SHP77 treated with DMSO at 0.1 percent for 48 hours (cell line): ENCODE measurements around the gene MICALL2.

ENCODE experiments used
- DNase-seq: peaks from one replicate; lab custom pipeline; 2025; lab: John Stamatoyannopoulos, UW

Gene MICALL2

DNA sequence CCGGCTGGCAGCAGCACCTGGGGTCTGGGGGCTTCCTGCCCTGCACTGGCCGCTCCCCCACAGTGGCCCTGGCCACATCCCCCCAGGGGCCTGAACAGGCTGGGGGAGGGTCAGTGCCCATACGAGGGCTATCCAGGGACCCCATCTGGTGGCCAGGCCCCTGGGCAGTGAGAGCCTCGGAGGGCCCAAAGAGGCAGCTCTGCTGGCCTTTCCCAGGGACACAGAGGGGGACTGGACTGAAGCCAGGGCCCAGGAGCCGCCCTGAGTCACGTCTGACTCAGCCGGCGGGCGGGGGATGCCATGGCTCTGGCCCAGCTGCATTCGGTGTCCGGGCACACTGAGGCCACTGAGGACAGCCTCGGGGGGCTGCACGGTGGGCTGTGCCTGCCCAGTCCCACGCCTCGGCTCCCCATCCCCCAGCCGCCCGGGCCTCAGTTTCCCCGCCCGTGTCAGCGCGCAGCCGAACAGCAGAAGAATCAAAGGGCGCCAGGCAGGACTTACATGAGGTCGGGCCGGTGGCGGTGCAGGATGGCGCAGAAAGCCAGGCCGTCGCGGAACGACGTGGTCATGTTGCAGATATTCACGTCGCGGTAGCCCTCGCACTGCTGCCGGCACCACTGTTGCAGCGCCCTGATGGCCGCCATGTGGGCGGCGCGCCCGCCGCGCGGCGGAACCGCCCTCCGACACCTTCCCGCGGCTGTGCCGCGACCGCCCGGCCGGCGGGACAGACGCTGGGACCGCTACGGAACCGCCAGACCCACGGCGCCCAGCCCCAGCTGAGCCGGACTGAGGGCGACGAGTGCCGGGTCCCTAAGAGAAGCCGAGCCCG is at the start of gene MICALL2:
TSS of gene MICALL2 (minus strand) at position 788 of the 829 bp plus-strand sequence. CDS start at position 644, 144 bp downstream.
- peak; percentile 39 for DNase-seq

DNA sequence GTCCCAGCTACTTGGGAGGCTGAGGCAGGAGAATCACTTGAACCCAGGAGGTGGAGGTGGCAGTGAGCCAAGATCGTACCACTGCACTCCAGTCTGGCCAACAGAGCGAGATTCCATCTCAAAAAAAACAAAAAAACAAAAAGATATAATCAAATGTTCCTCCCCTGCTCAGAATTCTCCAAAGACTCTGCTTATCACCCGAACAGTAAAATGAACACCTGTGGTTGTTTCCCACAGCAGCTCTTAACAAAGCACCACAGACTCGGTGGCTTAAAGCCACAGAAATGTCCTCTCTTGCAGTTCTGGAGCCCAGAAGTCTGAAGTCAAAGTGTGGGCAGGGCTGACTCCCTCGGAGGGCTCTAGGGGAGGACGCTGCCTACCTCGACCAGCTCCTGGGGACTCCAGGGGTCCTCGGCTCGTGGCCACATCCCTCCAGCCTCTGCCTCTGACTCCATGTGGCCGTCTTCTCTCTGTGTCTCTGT is 49.0 kb upstream of the MICALL2 start:
- no peak for DNase-seq

DNA sequence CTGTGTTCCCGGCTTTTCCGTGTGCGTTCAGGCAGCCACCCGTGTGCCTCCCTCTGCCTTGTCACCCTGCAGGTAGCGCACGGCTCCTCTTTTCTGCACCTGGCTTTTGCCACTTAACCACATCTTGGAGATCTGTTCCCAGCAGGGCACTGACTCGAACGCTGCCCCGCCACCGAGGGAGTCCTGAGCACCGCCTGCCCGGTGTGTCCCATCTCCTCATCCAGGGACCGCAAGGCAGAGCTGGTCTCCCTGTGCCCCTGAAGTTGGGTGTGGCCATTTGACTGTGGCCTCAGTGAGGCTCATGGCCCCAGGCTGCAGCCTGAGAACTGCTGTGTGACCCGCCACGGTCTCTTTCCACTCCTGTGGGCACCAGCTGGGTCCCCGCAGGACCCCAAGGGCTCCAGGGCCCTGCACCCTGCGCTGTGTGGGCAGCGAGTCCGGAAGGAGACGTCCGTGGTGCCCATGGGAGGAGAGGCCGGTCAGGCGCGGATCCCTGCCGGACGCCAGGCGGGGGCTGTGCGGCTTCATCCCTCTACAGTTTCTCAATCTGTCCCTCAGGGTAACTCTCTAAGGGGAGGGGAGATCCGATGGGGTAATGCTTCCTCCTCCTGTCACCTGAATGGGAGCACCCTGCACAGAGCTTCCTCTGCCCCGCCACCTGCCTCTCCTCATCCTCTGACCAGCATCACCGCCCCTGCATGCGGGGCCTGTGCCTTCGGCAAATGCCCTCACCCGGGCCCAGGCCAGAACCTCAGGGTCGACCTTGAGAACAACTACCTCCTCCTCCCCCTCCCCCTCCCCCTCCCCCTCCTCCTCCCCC is 46.7 kb upstream of the MICALL2 start:
- peak; percentile 74 for DNase-seq

DNA sequence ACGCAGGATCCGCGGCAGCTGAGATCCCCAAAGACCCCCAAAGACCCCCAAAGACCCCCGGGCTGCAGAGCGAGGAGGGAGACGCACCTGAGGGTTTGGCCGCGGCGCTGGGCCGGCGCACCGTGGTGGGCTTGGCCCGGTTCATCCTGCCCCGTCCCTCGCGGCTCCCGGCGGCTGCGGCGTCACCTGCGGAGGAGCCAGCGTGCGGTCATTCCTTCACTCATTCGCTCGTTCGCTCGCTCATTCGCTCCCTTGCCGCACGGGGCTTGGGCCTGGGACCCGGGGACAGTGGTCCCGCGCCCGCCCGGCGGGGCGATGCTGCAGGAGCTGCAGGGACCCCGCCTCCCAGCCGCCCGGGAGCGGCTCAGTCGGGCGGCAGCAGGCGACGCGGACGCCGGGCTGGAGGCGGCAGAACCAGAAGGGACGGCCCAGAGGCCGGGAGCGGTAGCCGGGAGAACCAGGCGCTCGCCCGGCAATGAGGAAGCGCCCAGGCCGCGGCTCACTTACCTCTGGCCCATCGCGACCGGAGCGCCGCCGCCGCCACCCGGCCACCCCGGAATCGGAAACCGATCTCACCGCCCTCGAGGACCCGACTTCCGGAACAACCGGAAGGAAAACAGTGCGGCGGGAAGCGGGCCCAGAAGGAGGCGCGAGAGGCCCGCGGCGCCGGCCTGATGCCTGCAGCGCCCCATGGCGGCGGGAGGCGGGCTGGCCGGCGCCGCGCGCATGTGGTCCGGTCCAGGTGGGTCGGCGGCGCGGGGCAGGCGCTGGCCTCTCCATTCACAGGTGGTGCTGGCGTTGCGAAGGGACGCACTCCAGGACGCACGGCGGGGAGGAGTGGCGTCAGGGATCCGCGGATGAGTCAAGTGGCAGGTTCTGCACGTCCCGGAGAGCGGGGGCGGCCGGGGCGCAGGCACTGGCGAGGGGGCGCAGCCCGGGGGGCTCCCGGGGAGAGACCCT is 44.8 kb upstream of the MICALL2 start, which contains the start of gene INTS1:
TSS of gene INTS1 (minus strand) at position 574 of the 960 bp plus-strand sequence. CDS start at position 145, 429 bp downstream.
- peak; percentile 92 for DNase-seq

DNA sequence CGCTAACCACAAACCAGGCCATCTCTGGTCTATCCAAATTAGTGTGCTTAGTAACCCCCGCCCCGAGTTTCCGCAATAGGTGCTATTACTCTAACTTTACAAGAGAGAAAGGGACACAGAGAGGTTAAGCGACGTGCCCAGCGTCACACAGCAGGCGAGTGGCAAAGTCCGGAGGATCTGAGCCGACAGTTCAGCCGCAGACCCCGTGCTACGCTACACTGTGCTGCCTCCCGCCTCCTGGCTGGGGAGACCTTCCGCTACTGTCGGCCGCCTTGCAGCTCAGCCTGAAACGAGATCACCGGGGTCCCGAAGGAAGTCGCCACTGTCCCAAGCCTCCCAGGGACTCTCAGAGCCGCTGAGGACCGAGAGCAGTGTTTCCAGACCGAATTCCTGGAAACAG is 44.1 kb upstream of the MICALL2 start:
- DNase-seq = no peak

DNA sequence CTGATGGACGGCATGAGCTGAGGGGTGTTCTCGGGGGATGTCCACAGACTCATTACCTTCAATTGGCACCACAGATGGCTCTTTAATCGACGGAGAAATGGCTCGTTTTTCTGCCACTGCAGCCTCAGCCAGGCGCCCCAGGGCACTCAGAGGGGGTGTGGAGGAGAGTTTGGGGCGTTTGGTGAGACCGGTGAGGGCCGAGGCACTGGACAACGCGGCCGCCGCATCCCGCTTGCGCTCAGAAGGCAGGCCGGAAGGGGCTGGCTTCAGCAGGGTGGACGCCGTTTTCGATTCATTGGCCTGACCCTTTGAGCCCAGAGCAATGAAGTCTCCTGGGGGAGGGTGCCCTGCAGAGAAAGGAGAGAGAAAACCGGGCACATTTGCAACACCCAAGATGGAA is 43.6 kb upstream of the MICALL2 start:
- no peak for DNase-seq

DNA sequence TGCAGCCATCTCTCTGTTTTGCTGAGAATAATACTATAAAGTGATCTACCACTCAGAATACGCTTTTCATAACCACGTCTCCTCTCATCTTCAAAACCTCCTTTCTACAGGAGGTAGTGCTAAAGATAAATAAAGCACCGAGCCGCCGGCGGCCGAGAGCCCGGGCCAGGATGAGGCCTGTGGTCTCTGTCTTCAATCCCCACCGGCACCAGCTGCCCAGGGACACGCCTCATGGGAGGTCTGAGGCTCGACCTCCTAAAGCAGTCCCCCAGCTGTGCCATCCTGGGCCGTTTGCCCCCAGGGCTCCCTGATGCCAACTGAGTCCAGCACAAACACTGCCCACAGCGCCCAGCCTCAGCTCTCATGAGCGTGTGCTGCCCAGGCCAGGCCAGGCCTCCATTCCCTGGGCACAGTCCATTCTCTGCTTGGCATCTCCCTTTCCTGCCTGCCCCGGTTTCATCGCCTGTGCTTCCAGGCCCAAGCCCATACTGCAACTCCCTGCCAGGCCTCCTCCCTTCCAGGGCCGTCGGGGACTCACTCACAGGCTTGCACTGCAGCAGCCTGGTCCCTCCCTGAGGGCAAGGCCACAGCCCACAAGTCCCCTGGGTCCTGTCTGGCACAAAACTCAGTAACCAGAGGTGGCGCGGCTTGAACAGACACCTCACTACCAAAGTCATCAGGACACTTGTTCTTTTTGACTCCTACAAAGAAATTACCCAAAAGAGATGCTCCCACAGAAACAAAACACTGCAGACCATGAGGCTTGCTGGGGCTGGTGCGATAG is 42.4 kb upstream of the MICALL2 start:
- no peak for DNase-seq

DNA sequence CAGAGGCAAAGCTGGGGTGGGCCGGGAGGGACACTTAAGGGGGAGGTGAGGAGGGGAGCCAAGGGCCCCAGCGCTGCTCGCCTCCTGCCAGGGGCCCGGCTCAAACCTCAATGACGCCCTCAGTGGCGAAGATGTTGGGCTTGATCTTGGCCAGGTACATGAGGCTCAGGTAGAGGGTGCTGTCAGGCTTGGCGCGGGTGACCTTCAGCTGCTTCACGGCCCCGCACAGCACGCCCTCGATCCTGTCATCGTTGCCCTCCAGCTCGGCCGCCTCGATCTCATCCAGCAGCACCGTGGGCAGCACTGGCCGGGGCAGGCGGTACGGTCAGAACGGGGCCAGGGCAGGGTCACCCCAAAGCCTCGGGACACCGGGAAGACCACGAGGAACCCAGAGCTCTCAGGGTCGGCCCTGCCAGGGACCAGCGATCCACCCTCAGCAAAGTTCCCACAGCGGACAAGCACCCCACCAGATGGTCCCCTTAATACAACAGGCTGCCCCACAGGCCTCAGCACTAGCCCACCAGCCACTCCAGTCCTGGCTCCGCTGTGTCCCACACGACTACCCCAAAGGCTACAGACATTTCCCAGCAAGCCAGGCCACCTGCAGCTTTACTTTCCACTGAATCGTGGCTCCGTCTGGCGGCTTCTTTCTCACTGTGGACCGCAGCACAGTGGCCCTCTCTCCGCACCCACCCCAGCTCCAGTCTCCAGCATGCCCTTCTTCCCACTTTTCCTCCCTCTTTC is 41.0 kb upstream of the MICALL2 start:
- DNase-seq = no peak

DNA sequence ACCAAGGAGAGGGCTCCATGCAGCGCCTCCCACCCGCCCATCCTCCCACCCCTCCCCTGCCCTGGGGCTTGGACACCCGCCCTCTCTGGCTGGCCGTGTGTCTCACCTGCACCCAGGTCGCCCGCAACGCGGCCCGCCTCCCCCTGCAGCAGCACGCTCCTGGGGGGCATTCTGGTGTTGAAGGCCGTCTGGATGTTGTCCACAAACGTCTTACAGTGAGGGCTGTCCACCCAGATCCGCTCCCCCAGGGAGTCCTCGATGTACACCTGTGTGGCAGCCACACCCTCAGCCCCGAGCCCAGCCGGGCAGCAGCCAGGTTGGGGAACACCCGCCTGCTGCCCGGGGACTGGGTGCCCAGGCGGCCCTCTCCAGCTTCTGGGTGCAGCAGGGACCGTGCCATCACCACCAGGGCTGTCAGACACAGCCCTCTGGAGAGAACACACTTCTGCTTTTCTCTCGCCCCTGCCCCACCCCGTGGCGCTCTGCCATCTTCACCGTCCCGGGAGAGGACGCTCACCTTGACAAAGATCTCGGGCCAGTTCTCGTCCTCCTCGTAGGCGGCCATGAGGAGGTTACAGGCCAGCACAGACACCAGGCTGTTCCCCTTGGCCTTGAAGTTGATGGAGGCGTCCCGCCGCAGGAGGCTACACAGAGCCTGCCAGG is 40.2 kb upstream of the MICALL2 start:
- no peak for DNase-seq

DNA sequence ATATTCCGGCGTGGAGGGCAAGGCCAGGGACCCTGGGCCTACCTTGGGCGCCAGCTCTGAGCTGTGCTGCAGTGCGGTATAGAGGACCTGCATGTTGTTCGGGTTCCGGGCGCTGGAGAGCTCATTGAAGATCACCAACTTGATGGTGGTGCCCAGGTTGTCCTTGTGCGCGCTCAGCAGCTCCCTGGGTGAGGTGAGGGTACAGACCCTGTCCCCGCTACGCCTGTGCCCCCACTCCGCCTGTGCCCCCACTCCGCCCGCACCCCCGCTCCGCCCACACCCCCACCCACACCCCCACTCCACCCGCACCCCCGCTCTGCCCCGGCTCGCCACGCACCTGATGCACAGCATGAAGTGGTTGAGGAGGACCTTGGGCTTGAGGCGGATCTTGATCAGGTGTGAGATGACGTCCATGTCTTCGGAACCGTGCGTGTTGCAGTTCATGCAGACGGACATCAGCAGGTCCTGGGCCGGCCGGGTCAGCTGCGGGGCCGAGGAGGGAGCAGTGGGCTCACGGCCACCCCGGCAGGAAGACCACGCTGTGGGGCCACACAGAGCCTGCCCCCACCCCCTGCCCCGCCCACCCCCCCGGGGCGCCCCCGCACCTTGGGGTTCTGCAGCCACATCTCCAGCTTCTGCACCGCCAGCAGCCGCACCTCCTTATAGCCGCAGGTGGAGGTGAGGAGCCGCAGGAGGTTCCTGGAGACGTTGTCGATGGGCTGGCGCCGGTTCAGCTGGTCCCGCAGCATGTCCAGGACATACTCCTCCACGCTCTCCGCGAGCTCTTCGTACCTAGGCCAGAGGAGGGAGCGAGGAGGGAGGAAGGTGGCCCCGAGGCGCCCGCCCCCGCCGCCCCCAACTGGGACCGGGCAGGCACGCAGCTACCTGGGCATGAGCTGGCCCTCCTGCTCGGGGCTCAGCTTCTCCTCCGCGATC is 39.4 kb upstream of the MICALL2 start:
- DNase-seq = no peak

DNA sequence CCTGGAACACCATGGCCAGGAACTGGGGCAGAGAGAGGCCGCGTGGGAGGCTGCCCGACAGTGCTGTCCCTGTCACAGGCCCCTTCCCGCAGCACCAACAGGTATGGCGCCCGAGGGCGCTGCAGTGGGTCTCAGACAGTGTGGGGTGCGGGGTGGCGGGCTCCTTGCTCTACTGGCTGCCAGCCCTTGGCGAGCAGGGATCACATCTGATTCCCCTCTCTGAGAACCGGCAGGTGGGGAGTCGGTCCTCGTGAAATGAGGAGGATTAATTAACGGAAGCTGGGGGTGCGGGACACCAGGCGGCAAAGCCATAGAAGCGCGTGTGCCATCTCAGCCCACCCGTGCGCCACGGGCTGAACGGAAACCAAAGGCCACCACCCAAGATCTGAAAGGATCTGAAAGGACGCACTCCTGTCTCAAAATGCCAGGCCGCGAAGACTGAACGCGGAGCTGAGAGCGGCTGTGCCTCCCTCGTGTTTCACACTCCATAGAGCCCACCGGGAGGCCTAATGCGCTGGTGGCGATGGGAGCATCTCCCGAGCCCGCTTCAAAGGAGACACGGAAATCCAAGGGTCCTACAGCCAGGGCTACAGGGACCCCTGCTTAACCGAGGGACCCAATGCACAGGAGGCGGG is 38.1 kb upstream of the MICALL2 start:
- DNase-seq = no peak

DNA sequence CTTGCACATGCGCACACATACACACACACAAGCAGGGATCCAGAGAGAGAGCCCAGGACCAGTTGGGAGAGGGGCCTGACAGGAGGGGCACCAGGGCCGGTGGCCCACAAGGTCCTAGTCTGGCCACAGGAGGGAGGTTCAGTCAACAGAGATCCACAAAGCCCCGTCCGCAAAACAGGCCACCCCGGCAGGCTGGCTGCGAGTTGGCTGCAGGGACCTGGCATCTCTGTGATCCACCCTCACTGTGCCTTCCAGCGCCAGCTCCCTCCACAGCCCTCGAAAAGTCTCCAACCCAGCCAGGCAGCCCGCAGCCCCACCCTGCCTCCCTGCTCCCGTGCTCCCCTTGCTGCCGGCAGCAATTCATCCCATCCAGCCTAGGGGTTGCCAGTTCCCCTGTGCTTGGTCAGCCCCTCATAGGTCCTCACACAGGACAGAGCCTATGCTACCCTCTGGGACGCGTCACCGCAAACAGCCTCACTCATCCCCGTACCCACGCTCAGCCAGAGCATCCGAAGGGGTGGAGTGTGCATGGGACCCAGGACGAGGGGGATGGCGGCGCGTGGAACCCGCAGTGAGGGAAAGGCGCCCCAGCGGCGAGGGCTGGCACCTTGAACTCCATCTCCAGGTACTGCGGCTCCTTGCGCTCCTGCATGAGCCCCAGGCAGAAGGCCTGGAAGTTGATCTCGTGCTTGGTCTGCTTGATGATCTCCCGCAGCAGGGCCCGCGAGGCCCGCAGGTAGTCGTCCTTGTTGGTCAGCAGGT is 37.4 kb upstream of the MICALL2 start:
- DNase-seq = no peak

DNA sequence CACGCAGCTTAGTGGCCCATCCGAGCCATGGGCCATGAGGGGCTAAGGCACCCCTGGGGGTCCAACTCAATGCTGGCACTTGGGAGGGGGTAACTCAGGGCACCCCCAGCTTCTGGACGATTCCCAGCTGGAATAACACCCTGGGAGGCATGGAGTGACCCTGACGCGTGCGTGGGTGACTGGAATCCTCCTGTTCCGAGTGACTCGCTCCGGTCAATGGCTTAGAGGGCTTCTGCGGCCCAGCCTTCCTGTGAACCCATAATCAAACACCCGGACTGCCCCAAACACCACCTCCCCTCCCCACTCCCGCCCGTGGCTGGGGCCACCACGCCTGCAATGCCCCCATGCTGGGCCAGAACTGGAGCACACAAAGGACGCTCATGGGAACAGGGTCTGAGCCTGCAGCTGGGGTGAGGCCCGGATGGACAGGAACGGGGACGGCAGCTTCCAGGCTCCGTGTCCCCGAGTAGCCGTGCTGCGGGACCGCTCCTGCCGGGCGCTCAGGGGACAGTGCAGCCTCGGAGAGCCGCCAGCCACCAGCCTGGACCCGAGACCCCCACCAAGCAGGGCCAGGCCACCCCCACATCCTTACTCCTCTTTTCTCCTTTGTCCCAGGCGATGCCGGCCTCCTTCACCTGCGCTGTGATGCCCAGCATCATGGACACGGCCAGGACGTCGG is 36.4 kb upstream of the MICALL2 start:
- no peak for DNase-seq

DNA sequence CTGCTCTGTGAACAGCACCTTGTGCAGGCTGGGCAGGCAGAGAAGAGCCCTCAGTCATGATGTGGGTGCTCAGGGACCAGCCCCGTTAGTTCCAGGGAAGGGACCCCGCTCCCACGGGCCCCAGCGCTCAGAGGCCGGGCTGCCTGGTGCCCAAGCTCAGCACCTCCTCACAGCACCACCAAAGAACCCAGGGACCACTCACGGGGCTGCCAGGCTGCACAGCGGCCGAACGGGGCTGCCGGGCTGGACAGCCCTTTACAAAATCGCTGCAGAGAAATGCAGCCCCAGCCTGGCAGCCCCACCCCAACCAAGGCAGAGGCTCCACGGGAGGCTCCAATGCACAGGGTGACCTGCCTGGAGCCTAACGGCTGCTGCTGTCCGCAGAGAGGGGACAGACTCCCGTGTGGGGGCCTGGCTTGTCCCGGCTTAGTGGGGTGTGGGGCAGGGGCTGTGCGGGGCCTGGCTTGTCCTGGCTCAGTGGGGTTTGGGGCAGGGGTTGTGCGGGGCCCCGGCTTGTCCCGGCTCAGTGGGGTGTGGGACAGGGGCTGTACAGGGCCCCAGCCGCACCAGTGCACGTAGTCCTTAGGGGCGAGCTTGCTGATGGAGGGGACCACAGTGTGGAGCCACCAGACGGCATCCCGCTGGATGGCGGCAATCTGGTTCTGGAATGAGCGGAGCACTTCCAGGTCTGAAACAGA is 35.7 kb upstream of the MICALL2 start:
- DNase-seq = no peak

DNA sequence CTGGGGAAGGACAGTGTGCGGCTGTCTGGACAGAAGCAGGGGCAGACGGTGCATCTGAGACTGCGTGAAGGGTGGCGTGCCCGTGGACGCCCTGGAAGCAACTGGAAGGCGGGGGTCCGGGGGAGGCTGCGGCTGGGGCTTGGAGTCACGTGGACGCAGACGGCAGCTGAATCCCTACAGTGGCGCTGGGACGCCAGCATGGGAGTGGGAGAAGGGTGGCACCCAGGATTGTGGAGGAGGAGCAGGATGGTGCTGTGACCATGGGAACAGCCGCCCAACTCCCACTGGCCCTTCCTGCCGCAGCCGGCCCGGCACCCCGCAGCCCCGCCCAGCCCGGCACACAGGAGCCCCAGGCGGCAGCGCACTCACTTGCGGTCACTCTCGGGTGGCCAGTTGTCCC is 35.2 kb upstream of the MICALL2 start:
- DNase-seq = no peak

DNA sequence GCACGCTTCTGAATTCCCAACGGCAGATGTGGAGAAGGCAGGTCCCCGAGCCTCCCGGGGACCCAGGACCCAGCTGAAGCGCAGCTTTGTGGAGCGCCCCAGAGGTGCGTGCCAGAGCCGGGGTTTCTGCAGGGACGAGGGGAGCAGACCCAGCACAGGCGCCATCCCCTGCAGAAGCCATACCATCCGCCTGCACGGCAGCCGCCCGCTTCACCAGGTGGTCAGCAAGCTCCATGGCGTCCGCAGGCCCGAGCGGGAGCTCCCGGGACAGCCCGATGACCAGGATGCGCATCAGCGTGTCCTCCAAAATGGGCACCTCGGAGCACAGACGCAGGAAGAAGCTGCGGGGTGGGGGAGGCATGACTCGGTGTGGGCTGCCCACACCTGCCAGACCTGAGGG is 34.3 kb upstream of the MICALL2 start:
- DNase-seq = no peak
